Mucosa of stomach (tissue), 1 donor: ENCODE results near the gene DDX47.
"Not testable (repeated sequence)": the region's sequence is repeated elsewhere in the genome, so short reads cannot be mapped to it uniquely, and the experiment has no call there.

Experiments
- H3K27me3 ChIP-seq: one replicate; pipeline ENCODE4 v1.7.0; 2013; ENCODE audit warnings: mild to moderate bottlenecking, low read length; ENCODE audit not compliant: control insufficient read depth, insufficient read depth
- H3K36me3 ChIP-seq: one replicate; pipeline ENCODE4 v1.7.0; 2013; ENCODE audit warnings: low read length; ENCODE audit not compliant: control insufficient read depth, insufficient read depth
- H3K4me1 ChIP-seq: one replicate; pipeline ENCODE4 v1.7.0; 2013; ENCODE audit warnings: mild to moderate bottlenecking, low read length; ENCODE audit not compliant: control insufficient read depth, insufficient read depth
- H3K4me3 ChIP-seq: one replicate; pipeline ENCODE4 v1.7.0; 2013; ENCODE audit warnings: low read length
- H3K9ac ChIP-seq: one replicate; pipeline ENCODE4 v1.7.0; 2013; ENCODE audit warnings: mild to moderate bottlenecking, low read length, moderate library complexity
- H3K9me3 ChIP-seq: one replicate; pipeline ENCODE4 v1.7.0; 2013; ENCODE audit warnings: mild to moderate bottlenecking, low read length, moderate library complexity; ENCODE audit not compliant: control insufficient read depth
- donor health status: Pancreatic carcinoma.

DDX47 gene

GRCh38 chr12:12836571-12836970 is 23.4 kb downstream of the DDX47 start:
- no peak overlapping the region for H3K4me3 ChIP-seq

DNA sequence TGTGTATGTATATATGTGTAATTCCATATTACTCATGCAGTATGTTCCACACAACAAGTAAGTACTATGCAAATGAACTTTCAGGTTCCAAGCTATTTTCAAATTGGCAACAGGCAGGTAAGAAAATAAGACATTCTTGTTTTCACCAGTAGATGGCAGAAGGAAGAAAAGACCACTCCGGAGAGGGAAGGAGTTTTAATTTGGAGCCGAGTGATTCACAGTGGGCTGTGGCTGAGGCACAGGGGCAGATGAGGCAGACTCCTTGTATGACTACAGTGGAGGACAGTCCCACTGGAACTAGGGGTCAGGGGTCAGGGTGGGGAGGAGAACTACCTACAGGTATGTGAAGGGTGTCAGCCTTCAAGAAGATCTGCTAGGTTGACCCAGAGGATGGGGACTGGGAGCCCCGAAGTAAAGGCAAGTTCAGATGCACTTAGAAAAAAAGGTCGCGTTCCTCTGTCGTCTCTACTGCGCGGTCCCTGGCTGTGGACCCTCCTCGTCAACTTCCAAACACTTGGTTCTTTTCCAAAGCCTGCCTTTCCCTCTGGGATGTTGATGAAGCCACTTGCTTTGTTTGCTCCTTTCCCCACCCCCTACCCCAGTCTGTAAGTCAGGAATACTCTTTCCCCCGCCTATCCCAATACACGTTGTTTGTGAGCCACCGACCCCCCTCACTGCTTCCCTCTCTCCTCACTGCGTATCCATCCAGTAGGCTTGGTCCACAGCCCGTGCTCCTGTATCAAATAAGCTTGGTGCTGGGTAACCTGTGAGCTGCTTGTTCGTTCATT is 24.1 kb downstream of the DDX47 start:
- Histone ChIP-seq H3K9me3 (no peaks in the 10 kb centered on the region), H3K4me3 (no peak overlapping the region), H3K27me3 (no peaks in the 10 kb centered on the region), H3K36me3 (no peaks in the 10 kb centered on the region), H3K4me1 (peaks cover 43% of the 10 kb centered on the region), H3K9ac (peak overlapping the region; percentile 50)

More at GRCh38 chr12:12836571-12836970, 23.4 kb downstream of the DDX47 start:
- Histone ChIP-seq H3K9ac (peak overlapping the region; percentile 10), H3K27me3 (no peaks in the 10 kb centered on the region), H3K36me3 (no peaks in the 10 kb centered on the region), H3K9me3 (no peaks in the 10 kb centered on the region), H3K4me1 (peaks cover 43% of the 10 kb centered on the region)

- Histone ChIP-seq H3K9me3 (no peaks in the 10 kb centered on the region), H3K9ac (peak overlapping the region; percentile 50), H3K4me1 (peaks cover 43% of the 10 kb centered on the region), H3K36me3 (no peaks in the 10 kb centered on the region), H3K27me3 (no peaks in the 10 kb centered on the region), H3K4me3 (no peak overlapping the region)
These were observed 24.6 kb downstream of the DDX47 start for GRCh38 chr12:12837813-12838153.

- no peak overlapping the region for H3K4me3 ChIP-seq
- H3K27me3 ChIP-seq: no peaks in the 10 kb centered on the region
- no peaks in the 10 kb centered on the region for H3K9me3 ChIP-seq
- H3K36me3 ChIP-seq: no peaks in the 10 kb centered on the region
- H3K9ac ChIP-seq: no peak overlapping the region
- H3K4me1 ChIP-seq: peaks cover 43% of the 10 kb centered on the region
These were observed 25.9 kb downstream of the DDX47 start for GRCh38 chr12:12839003-12839395.

DNA sequence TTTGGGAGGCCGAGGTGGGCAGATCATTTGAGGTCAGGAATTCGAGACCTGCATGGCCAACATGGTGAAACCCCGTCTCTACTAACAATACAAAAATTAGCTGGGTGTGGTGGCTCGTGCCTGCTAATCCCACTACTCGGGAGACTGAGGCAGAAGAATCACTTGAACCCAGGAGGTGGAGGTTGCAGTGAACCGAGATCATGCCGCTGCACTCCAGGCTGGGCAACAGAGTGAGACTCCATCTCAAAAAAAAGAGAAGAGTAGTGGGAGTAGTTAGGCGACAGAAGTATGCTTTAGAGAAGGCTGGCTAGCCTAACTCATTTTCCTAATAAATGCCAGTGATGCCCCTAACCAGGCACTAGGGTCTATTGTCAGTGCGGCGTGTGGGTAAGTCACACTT is 26.3 kb downstream of the DDX47 start:
- H3K9me3 ChIP-seq, H3K4me3 ChIP-seq, H3K27me3 ChIP-seq, H3K9ac ChIP-seq, H3K36me3 ChIP-seq: not testable (repeated sequence)
- H3K4me1 ChIP-seq: peaks cover 43% of the 10 kb centered on the region

DNA sequence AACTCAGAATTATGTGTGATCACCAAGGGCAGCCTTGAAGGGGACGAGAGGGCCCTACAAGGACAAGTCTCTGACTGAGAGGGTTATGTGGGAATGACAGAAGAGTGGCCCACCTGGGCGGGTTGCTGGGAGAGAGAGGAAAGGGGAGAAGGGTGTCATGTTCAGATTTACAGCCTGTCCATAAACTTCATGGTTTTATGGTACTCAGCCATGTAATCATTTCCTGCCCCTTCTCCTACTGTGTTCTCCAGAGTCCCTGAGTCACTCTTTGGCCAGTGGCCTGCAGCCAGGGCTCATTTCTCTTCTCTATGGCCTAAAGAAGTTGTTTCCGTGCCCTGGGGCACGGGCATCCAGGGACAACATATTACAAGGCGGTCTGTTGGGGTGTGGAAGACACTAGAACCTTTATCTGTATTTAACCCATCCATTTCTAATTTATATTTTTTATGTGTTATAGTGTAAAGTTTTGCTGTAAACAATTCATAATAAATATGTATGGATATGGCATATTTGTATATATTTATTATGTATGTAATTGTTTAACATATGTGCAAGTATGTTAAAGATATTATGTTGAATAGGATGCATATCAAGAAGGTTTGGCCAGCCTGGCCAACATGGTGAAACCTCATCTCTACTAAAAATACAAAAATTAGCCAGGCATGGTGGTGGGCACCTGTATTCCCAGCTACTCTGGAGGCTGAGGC is 26.9 kb downstream of the DDX47 start:
- Histone ChIP-seq H3K4me1 (peaks cover 41% of the 10 kb centered on the region), H3K9ac (no peak overlapping the region), H3K36me3 (no peaks in the 10 kb centered on the region), H3K9me3 (no peaks in the 10 kb centered on the region), H3K27me3 (no peaks in the 10 kb centered on the region), H3K4me3 (no peak overlapping the region)

DNA sequence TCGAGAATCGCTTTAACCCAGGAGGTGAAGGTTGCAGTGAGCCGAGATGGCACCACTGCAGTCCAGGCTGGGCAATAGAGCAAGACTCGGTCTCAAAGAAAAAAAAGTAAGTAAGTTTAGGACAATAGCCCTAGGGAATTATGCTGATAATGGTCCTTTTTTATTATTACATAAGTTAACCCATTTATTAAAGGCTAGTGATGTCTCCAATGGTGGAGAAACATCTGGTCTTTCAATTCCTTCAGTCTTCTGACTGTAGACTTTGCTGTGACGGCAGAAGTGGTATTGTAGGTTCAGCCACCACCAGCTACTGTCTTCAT is 27.4 kb downstream of the DDX47 start:
- Histone ChIP-seq H3K9me3 (no peaks in the 10 kb centered on the region), H3K4me3 (no peak overlapping the region), H3K9ac (no peak overlapping the region), H3K4me1 (peaks cover 39% of the 10 kb centered on the region), H3K36me3 (no peaks in the 10 kb centered on the region), H3K27me3 (no peaks in the 10 kb centered on the region)

DNA sequence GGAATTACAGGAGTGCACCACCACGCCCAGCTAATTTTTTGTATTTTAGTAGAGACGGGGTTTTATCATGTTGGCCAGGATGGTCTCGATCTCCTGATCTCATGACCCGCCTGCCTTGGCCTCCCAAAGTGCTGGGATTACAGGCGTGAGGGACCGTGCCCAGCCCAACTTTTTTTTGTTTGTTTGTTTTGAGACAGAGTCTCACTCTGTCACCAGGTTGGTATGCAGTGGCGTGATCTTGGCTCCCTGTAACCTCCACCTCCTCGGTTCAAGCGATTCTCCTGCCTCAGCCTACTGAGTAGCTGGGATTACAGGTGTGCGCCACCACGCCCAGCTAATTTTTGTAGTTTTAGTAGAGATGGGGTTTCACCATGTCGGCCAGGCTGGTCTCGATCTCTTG is 28.3 kb downstream of the DDX47 start:
- not testable (repeated sequence) for H3K4me3 ChIP-seq, H3K36me3 ChIP-seq, H3K27me3 ChIP-seq, H3K9me3 ChIP-seq, H3K9ac ChIP-seq
- peaks cover 31% of the 10 kb centered on the region for H3K4me1 ChIP-seq

DNA sequence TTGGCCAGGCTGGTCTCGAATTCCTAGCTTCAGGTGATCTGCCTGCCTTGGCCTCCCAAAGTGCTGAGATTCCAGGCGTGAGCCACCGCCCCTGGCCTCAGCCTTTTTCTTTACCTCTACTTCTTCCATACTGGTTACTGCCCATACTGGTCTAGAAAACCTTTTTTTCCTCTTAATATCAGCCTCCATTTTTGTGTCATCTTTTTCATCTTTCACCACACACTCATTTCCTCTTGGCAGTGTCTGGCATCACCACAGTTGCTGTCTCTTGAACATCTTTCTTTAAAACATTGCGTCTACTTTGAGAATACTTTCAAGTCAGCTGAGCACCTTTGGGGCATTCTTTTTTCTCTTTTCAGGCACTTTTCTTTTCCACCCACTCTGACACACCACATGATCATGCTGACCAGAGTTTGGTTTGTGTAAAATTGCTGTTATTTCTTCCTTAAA is 32.7 kb downstream of the DDX47 start:
- Histone ChIP-seq H3K27me3 (no peaks in the 10 kb centered on the region), H3K4me1 (peaks cover 5% of the 10 kb centered on the region), H3K9me3 (no peaks in the 10 kb centered on the region), H3K4me3 (no peak overlapping the region), H3K36me3 (no peaks in the 10 kb centered on the region), H3K9ac (no peak overlapping the region)

GRCh38 chr12:12846780-12847179 is 33.6 kb downstream of the DDX47 start:
- H3K4me1 ChIP-seq, H3K36me3 ChIP-seq, H3K9me3 ChIP-seq, H3K27me3 ChIP-seq, H3K9ac ChIP-seq, H3K4me3 ChIP-seq: not testable (repeated sequence)

DNA sequence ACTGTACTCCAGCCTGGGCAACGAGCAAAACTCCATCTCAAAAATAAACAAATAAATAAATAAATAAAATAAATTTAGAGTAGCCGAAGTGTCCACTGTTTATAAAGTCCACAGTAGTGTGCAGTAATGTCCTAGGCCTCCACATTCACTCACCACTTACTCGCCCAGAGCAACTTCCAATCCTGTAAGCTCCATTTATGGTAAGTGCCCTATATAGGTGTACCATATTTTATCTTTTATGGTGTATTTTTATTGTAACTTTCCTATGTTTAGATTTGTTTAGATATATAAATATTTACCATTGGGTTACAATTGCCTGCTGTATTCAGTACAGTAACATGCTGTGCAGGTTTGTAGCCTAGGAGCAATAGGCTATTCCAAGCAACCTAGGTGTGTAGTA is 40.3 kb downstream of the DDX47 start:
- Histone ChIP-seq H3K9me3 (no peaks in the 10 kb centered on the region), H3K36me3 (no peaks in the 10 kb centered on the region), H3K27me3 (no peaks in the 10 kb centered on the region), H3K4me3 (no peak overlapping the region), H3K4me1 (no peaks in the 10 kb centered on the region), H3K9ac (no peak overlapping the region)

DNA sequence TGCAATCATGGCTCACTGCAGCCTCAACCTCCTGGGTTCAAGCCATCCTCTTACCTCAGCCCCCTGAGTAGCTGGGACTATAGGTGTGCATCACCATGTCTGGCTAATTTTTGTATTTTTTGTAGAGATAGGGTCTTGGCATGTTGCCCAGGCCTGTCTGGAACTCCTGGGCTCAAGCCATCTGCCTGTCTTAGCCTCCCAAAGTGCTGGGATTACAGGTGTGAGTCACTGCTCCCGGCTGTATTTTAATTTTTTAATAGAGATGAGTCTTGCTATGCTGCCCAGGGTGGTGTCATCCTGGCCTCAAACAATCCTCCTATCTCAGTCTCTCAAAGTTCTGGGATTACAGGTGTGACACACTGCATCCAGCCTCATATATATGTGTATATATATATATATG is 46.5 kb downstream of the DDX47 start:
- no peaks in the 10 kb centered on the region for H3K9me3 ChIP-seq
- H3K27me3 ChIP-seq: no peaks in the 10 kb centered on the region
- no peaks in the 10 kb centered on the region for H3K36me3 ChIP-seq
- no peak overlapping the region for H3K9ac ChIP-seq
- no peak overlapping the region for H3K4me3 ChIP-seq
- H3K4me1 ChIP-seq: no peaks in the 10 kb centered on the region
